Caco-2 (cell line): Measurements from ENCODE around the gene LDLRAD4. TPM values are rescaled to one million over a fixed set of nuclear protein-coding genes. Genes with fewer than 3 reads are reported as not detected.

Experiments
- BruUV-seq: library from RNA; stranded (reverse); fragments of 400-500 nt; replicated peaks from 2 replicates; lab custom pipeline; 2021; lab: Mats Ljungman, UMichigan
- CTCF ChIA-PET: fragments of 300-600 bp; sonication (Branson Sonifier 250); formaldehyde crosslinking; loops from one replicate; lab custom pipeline; 2022; ENCODE audit warnings: antibody characterized with exemption; lab: Charles Lee
- POLR2A ChIA-PET: fragments of 300-600 bp; sonication (Branson Sonifier 250); formaldehyde crosslinking; loops from one replicate; lab custom pipeline; 2022; ENCODE audit warnings: antibody characterized with exemption; lab: Charles Lee
- DNase-seq, 2 experiments: peaks; one replicate each; pipeline versions ENCODE4 v3.0.0 to v3.0.0-alpha.2; 2020 to 2022
- H3K27me3 ChIP-seq: replicated peaks from 2 replicates; pipeline ENCODE4 v1.6.0; 2011; ENCODE audit warnings: low read length; ENCODE audit not compliant: control insufficient read depth, insufficient read depth
- H3K36me3 ChIP-seq: 2 replicates; pipeline ENCODE4 v1.5.1; 2011; ENCODE audit warnings: low read length; ENCODE audit not compliant: control insufficient read depth, insufficient read depth
- H3K4me1 ChIP-seq: fragments of 250-450 bp; sonication (Bioruptor Pico); 2 replicates; pipeline ENCODE4 v1.5.1; 2020; ENCODE audit warnings: mild to moderate bottlenecking
- H3K4me3 ChIP-seq: 2 replicates; pipeline ENCODE4 v1.5.1; 2011; ENCODE audit warnings: low read depth, mild to moderate bottlenecking, control low read depth, low read length
- H3K9me3 ChIP-seq: fragments of 250-450 bp; sonication (Bioruptor Pico); 2 replicates; pipeline ENCODE4 v1.5.1; 2020; ENCODE audit warnings: mild to moderate bottlenecking, moderate library complexity
- H3K27ac Mint-ChIP-seq: one replicate; pipeline ENCODE4 v1.8.0; 2022; ENCODE audit warnings: mixed read lengths; ENCODE audit not compliant: unreplicated experiment
- H3K27me3 Mint-ChIP-seq: one replicate; pipeline ENCODE4 v1.8.0; 2022; ENCODE audit warnings: mixed read lengths; ENCODE audit not compliant: insufficient read depth, unreplicated experiment
- H3K36me3 Mint-ChIP-seq: one replicate; pipeline ENCODE4 v1.8.0; 2022; ENCODE audit warnings: mild to moderate bottlenecking, mixed read lengths; ENCODE audit not compliant: insufficient read depth, unreplicated experiment
- H3K4me1 Mint-ChIP-seq: one replicate; pipeline ENCODE4 v1.8.0; 2022; ENCODE audit warnings: low read depth, mixed read lengths; ENCODE audit not compliant: unreplicated experiment
- H3K4me3 Mint-ChIP-seq: one replicate; pipeline ENCODE4 v1.8.0; 2022; ENCODE audit warnings: mild to moderate bottlenecking, moderate library complexity, mixed read lengths; ENCODE audit not compliant: unreplicated experiment
- H3K9me3 Mint-ChIP-seq: one replicate; pipeline ENCODE4 v1.8.0; 2022; ENCODE audit warnings: mixed read lengths; ENCODE audit not compliant: unreplicated experiment
- intact Hi-C: fragments of 100-400 bp; cut with micrococcal nuclease; formaldehyde crosslinking; loops from one replicate; pipeline ENCODE4 v1.10.0; 2022; ENCODE audit not compliant: unreplicated experiment
- total RNA-seq: library from RNA; stranded (reverse); gene quantifications from 2 replicates; pipeline ENCODE4 v1.2.3, GENCODE V29; 2022
- TF ChIP-seq, protein P1 (sequence below), 2 experiments: fragments of 200-600 bp in 1 of 2; IDR thresholded peaks; 1 replicate in 1 of 2; 2 replicates in 1 of 2; pipeline versions ENCODE4 v1.5.1 to v1.8.0; 2011 to 2022; ENCODE audit warnings: antibody characterized with exemption in 1 of 2, control low read depth in 1 of 2, inconsistent platforms in 1 of 2, low read depth in 1 of 2, low read length in 1 of 2, mild to moderate bottlenecking in 1 of 2, moderate library complexity in 1 of 2; ENCODE audit not compliant: insufficient read depth in 1 of 2, severe bottlenecking in 1 of 2, unreplicated experiment in 1 of 2

Gene LDLRAD4
- total RNA-seq, 1 experiment from 2014 or later = 1.2 TPM

DNA sequence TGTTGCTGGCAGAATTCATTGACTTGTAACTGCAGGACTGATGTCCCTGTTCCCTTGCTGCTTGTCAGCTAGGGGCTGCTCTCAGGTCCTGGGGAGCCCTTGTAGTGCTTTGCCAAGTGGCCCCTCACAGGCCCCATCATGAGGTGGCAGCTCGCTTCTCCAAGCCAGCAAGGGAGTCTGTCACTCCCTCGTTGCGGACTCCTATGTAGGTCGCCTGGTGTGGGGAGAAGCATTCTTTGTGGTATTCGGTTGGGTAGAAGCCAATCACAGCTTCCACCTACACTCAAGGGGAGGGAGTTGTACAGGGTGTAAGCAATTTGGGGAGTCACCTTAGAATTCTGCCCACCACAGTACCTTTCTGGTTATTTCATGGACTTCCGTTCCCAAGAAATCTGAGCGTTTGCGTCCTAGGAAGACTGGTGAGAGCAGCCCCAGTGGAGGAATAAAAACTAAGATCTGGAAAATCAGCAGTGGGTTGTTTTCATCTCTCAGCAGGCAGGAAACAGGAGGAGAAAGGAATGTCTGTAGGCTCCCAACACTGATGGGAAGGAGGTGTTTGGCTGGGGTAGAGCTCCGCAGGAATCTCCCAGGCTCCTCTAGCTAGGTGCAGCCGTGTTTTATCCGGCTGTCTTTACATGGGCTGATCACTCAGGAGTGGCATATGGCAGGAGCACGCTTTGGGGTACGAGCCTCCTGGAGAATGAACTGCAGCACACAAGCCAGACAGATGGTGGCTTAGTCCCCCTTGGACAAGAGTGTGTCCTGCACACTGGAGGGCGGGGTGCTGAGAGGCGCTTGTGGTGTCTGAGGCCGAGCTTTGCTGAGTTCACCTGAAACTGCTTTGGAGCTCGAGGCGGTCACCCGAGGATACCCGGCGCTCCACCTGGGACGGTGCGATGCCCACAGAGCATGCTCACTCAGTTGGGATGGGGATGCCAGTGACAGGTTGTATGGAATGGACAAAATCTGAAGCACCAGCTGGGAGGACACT lies 58.3 kb downstream of the LDLRAD4 start:
- Histone ChIP-seq H3K4me3 (no peak overlapping the region), H3K4me1 (no peaks in the 10 kb centered on the region), H3K27me3 (no peaks in the 10 kb centered on the region; the same call in 1 of the 2 replicates), H3K9me3 (no peaks in the 10 kb centered on the region), H3K36me3 (no peaks in the 10 kb centered on the region)
- POLR2A ChIA-PET = no interaction called here
- no peaks in the 10 kb centered on the region for H3K4me1 Mint-ChIP-seq
- H3K27ac Mint-ChIP-seq = no peak overlapping the region
- TF ChIP-seq, protein P1, sequence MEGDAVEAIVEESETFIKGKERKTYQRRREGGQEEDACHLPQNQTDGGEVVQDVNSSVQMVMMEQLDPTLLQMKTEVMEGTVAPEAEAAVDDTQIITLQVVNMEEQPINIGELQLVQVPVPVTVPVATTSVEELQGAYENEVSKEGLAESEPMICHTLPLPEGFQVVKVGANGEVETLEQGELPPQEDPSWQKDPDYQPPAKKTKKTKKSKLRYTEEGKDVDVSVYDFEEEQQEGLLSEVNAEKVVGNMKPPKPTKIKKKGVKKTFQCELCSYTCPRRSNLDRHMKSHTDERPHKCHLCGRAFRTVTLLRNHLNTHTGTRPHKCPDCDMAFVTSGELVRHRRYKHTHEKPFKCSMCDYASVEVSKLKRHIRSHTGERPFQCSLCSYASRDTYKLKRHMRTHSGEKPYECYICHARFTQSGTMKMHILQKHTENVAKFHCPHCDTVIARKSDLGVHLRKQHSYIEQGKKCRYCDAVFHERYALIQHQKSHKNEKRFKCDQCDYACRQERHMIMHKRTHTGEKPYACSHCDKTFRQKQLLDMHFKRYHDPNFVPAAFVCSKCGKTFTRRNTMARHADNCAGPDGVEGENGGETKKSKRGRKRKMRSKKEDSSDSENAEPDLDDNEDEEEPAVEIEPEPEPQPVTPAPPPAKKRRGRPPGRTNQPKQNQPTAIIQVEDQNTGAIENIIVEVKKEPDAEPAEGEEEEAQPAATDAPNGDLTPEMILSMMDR (IDR thresholded peaks at IDR 0.05; ENCODE audit: insufficient read depth in 1 of 2, low read depth in 1 of 2, low read length in 1 of 2, severe bottlenecking in 1 of 2, unreplicated experiment in 1 of 2) = no peak
- no peaks in the 10 kb centered on the region for H3K9me3 Mint-ChIP-seq
- H3K36me3 Mint-ChIP-seq = no peaks in the 10 kb centered on the region
- no peak overlapping the region for H3K4me3 Mint-ChIP-seq
- no peak for DNase-seq
- intact Hi-C loops = no loop called here
- H3K27me3 Mint-ChIP-seq = peaks cover 9% of the 10 kb centered on the region
- CTCF ChIA-PET = no interaction called here
- no TSS peak for BruUV-seq

DNA sequence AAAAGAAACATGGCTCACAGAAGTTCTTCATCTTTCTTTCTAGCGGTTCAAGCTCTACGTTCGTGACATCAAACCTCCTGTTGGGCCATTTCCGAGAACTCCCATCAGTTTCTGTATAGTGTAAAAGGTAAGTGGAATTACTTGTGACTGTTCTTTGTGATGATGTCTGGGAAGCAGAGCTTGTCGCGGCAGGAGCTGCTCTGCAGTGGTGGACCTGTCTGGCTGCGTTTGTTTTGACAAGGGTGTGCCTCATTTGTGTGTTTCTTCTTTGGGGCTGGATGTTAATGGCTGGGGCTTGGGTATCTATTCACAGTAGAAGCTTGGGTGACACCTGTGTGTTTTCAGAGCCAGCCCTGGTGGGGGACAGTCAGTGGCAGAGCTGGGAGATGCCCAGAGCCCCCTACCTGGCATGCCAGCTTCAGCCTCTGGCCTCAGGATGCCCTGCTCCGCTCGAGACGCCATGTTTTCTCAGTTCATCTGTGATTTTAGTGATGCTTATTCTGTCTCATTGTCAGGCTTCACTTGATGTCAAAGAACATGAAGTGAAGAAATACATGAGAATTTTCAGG lies 59.6 kb downstream of the LDLRAD4 start:
- no peak overlapping the region for H3K4me3 Mint-ChIP-seq
- intact Hi-C loops = no loop called here
- Histone ChIP-seq H3K4me1 (no peaks in the 10 kb centered on the region), H3K36me3 (no peaks in the 10 kb centered on the region), H3K27me3 (no peaks in the 10 kb centered on the region; the same call in 1 of the 2 replicates), H3K9me3 (no peaks in the 10 kb centered on the region), H3K4me3 (no peak overlapping the region)
- H3K36me3 Mint-ChIP-seq = no peaks in the 10 kb centered on the region
- no peak overlapping the region for H3K27ac Mint-ChIP-seq
- no TSS peak for BruUV-seq
- H3K27me3 Mint-ChIP-seq = peaks cover 9% of the 10 kb centered on the region
- TF ChIP-seq, protein P1 (IDR thresholded peaks at IDR 0.05; ENCODE audit: insufficient read depth in 1 of 2, low read depth in 1 of 2, low read length in 1 of 2, severe bottlenecking in 1 of 2, unreplicated experiment in 1 of 2) = no peak
- ChIA-PET CTCF (no interaction called here), POLR2A (no interaction called here)
- no peak for DNase-seq
- H3K4me1 Mint-ChIP-seq = no peaks in the 10 kb centered on the region
- no peaks in the 10 kb centered on the region for H3K9me3 Mint-ChIP-seq

DNA sequence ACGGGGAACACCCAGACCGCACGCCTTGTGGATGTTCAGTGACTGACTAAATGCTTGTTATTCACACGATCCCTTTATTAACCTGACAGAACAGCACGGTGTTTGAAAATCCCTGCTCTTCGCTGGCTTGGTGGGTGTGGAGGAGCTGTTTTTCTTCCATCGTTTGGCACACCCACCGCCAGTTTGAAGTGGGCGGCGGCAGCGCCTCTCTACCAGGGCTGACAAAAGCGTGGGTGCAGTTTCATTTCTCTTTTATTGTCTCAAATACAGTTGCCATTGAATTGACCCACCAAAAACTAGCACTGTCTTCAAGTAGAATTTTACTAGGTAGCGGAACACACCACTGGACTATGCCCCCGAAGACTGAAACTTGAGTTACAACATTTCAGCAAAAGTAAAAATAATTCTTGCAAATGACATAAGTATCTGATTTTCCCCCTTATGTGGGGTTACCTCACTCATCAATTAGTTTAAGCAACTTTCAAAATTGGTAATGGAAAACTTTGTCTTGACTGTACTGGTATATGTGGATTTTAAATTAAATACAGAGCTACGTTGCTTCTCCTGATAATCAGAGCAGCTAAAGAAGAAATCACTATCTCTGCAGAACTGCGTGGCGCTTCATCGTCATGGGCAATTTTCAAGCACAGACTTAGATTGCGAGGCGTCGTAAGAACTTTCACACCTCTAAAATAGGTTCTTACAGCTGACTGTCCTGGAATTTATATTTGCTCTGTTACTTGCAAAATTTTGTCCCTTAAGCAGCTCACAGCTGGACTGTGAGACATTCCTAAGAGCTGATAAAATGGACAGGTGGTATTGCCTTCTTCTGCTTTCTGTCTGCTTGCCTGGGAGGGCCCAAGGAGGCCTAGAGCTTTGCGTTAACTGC lies 60.9 kb downstream of the LDLRAD4 start:
- Mint-ChIP-seq H3K4me1 (no peaks in the 10 kb centered on the region), H3K27ac (no peak overlapping the region), H3K27me3 (peaks cover 5% of the 10 kb centered on the region), H3K9me3 (no peaks in the 10 kb centered on the region), H3K4me3 (no peak overlapping the region), H3K36me3 (no peaks in the 10 kb centered on the region)
- Histone ChIP-seq H3K9me3 (no peaks in the 10 kb centered on the region), H3K4me3 (no peak overlapping the region), H3K27me3 (no peaks in the 10 kb centered on the region; the same call in 1 of the 2 replicates), H3K4me1 (no peaks in the 10 kb centered on the region), H3K36me3 (no peaks in the 10 kb centered on the region)
- TF ChIP-seq, protein P1 (IDR thresholded peaks at IDR 0.05; ENCODE audit: insufficient read depth in 1 of 2, low read depth in 1 of 2, low read length in 1 of 2, severe bottlenecking in 1 of 2, unreplicated experiment in 1 of 2) = no peak
- no peak for DNase-seq
- intact Hi-C loops = loop anchor here (10.0 kb wide), 1 partner anchor 55 kb away; no protein-coding TSS in a partner anchor
- POLR2A ChIA-PET = no interaction called here
- no TSS peak for BruUV-seq
- CTCF ChIA-PET = no interaction called here
